Measurements from ENCODE around the gene ZNF48.

DNA sequence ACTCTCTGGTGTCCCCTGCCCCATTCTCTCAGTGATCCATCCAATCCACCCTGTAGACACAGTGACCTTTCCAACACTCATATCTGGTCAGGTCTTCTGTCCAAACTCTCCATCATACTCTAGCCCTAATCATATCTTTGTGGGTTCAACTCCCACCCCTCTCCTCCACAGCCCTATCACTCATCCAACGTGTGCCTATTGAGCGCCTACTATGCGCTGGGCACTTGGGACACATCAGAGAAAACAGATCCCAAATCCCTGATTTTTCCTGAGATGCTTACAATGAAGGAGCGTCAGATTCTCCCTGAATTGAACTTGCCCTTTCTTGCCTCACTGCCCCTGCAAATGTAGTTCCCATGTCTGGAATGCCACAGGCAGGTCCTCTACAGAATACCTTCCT is 32.8 kb downstream of the ZNF48 start:
- TF ChIP-seq, protein P1, sequence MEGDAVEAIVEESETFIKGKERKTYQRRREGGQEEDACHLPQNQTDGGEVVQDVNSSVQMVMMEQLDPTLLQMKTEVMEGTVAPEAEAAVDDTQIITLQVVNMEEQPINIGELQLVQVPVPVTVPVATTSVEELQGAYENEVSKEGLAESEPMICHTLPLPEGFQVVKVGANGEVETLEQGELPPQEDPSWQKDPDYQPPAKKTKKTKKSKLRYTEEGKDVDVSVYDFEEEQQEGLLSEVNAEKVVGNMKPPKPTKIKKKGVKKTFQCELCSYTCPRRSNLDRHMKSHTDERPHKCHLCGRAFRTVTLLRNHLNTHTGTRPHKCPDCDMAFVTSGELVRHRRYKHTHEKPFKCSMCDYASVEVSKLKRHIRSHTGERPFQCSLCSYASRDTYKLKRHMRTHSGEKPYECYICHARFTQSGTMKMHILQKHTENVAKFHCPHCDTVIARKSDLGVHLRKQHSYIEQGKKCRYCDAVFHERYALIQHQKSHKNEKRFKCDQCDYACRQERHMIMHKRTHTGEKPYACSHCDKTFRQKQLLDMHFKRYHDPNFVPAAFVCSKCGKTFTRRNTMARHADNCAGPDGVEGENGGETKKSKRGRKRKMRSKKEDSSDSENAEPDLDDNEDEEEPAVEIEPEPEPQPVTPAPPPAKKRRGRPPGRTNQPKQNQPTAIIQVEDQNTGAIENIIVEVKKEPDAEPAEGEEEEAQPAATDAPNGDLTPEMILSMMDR (IDR thresholded peaks at IDR 0.05), result no peak
- no peak for TF ChIP-seq EP300 (IDR thresholded peaks at IDR 0.05)

Data from ovary (tissue), 3 donors.